NOMO-1 (cell line): ENCODE results near the gene COL21A1.

Source experiments
- DNase-seq, 2 experiments: peaks; one replicate each; lab custom pipeline; 2025; ENCODE audit not compliant: unreplicated experiment in 2 of 2; lab: John Stamatoyannopoulos, UW

The COL21A1 gene

DNA sequence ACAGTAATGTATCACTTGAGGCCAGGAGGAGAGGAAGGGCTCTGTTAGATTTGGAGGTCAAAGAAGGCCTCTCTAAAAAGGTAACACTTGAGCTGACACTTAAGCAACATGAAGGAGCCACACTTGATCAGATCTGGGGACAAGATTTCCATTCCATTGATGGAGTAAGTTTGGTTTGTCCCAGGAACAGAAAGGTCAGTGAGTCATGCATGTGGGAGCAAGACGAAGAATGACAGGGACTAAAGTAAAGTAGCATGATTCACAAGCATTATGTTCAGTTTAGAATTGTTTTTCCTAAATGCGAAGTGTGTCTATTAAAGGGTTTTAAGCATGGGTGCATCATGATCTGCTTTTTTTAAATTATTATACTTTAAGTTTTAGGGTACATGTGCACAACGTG lies 47.4 kb downstream of the COL21A1 start:
- DNase-seq, result no peak

DNA sequence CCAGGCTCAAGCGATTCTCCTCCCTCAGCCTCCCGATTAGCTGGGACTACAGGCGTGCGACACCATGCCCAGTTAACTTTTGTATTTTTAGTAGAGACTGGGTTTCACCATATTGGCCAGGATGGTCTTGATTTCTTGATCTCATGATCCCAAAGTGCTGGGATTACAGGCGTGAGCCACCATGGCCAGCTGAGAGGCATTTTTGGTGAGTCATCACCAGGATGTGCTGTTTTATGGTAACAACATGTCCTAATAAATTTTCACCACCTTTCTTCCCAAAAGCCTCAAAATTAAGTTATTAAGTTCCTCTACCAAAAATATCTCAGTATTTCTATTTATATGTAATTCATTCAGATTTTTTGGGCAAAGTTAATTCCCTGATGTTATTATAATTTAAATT lies 53.5 kb downstream of the COL21A1 start:
- DNase-seq, result no peak

DNA sequence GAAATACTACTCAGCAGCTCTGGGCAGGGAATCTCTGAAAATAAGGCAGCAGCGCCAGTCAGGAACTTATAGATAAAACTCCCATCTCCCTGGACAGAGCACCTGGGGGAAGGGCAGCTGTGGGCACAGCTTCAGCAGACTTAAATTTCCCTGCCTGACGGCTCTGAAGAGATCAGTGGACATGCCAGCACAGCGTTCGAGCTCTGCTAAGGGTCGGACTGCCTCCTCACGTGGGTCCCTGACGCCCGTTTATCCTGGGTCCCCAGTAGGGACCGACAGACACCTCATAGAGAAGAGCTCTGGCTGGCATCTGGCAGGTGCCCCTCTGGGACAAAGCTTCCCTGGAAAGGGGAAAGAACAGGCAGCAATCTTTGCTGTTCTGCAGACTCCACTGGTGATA lies 59.0 kb downstream of the COL21A1 start:
- DNase-seq, result no peak

GRCh38 chr6:56187686-56188085 lies 59.7 kb downstream of the COL21A1 start:
- no peak for DNase-seq

- DNase-seq, result no peak
Measured at GRCh38 chr6:56176741-56177140, 70.6 kb downstream of the COL21A1 start.

GRCh38 chr6:56173228-56173627 lies 74.2 kb downstream of the COL21A1 start:
- no peak for DNase-seq

- DNase-seq, result no peak
Measured at GRCh38 chr6:56172144-56172543, 75.2 kb downstream of the COL21A1 start.

- DNase-seq, result no peak
Measured at GRCh38 chr6:56169366-56169765, 78.0 kb downstream of the COL21A1 start.

DNA sequence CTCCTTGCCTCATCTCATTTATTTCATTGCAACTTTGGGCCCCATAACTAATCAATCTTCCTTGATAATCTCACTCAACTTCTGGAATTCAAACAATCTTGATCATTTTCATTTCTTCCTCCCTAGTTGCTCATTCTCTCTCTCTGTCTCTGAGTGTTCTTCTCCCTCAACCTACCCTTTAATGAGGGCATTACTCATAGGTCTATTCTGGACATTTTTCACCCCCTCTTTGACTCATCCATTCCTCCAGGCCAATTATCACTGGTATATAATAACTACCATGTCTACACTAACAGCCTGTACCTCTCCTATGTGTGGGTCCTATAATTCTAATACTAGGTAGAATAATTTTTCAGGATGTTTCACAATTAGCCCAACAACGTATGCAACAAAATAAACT lies 78.8 kb downstream of the COL21A1 start:
- DNase-seq, result no peak

DNA sequence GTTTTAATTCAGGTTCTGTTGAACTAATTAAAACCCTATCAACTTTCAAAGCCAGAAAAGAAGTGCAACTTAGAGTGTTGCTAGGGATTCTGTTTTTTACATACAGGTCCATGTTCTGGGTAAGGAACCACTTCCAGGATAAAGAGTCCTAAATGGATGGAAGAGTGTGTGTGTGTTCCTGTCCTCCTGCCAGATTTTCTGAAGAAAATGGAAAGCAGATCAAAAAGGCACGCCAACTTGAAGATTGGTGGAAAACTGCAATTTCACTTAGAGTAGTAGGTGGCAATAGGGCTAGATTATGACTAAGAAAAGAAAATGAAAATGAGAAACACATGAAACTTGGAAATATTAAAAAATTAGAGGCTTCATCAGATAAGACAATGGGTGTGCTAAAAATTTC lies 85.3 kb downstream of the COL21A1 start:
- DNase-seq, result no peak

- no peak for DNase-seq
Measured at GRCh38 chr6:56160489-56160888, 86.9 kb downstream of the COL21A1 start.

DNA sequence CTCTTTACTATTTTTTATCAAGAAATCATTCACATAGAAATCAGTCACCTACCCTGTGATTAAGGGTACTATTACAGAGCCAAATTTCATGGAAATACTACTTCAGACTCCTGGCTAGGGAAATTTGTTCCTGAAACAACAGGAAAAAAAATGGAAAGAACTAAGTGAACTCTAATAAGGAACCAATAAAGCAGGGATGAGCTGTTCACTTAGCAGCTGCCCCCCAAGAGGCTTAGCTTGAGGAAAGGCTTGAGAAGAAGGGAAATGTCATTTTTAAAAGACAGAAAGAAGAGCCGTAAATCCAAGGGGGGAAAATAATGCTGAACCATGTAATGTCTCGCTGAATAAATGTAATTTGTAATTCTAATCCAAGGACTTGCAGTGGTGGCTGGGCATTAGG lies 88.8 kb downstream of the COL21A1 start:
- no peak for DNase-seq

DNA sequence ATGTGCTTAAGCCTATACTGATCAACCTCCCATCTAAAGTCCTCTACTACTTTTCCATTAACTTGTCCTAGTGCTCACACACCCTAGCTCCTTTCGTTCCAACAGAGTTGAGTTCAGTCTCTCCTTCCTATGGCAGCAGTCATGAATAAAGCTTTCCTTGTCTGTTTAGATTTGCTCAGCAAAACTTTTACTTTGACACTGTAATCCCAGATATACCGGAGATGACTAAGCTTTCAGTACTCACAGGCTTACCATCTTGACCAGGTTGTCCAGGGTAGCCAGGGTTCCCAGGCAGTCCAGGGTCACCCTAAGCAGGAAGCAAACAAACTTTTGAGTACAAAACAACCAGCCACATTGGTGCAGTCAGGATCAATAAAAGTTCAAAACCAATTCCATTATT lies 90.7 kb downstream of the COL21A1 start:
- no peak for DNase-seq

DNA sequence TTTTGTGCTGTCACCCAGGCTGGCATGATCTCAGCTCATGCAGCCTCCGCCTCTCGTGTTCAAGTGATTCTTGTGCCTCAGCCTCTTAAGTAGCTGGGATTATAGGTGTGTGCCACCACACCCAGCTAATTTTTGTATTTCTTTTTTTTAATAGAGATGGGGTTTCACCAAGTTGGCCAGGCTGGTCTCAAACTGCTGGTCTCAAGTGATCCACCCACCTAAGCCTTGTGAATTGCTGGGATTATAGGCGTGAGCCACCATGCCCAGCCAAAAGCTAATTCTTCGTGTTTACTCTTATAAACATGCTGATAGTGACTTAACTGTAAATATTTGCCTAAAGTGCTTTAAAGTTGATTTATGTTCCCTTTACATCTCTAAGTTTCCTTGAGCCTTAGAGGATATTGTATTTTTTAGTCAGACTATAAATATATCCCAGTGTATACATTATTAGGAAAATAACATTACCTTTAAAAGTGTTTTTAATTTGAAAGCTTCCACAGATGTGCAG lies 91.7 kb downstream of the COL21A1 start:
- no peak for DNase-seq

- no peak for DNase-seq
Measured at GRCh38 chr6:56154076-56154475, 93.3 kb downstream of the COL21A1 start.

DNA sequence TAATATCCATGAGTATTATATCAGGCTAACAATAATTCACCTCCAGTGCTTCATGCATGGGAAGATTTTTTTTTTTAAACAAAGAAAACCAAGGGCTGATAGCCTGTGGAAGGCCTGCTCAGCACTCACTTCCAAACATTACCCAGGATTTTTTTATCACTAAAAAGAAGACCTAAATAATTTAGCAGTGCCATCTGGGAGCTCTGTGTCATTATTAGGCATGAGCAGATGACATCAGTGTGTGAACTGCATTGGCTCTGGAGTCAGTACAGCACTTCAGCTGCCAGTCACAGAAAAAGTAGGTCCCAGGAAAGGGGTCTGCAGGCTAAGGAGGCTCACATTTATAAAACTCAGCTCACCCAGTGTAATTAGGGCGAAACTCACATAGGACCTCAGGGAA lies 94.8 kb downstream of the COL21A1 start:
- no peak for DNase-seq

- no peak for DNase-seq
Measured at GRCh38 chr6:56151609-56152224, 95.7 kb downstream of the COL21A1 start.

- DNase-seq, result no peak
Measured at GRCh38 chr6:56148488-56149186, 98.7 kb downstream of the COL21A1 start.

DNA sequence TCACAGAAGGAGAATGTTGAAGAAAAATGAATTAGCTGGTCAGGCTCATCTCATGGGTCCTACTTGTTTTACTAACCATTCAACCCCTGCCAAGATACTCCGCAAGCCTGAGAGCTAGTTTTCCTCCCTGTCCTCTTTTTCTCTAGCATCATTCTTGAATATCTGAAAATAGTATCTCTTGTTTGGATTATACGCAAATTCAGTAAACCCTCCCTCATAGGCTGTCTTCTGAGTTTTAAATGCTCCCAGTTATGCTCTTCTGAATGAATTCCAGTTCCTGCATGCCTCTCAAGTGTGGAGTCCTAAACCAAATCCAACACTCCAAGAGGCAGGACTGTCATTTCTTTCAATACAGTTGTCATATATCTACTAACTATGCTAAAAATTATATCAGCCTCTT lies 99.6 kb downstream of the COL21A1 start:
- DNase-seq, result no peak

GRCh38 chr6:56146086-56146485 lies 101.3 kb downstream of the COL21A1 start:
- no peak for DNase-seq

DNA sequence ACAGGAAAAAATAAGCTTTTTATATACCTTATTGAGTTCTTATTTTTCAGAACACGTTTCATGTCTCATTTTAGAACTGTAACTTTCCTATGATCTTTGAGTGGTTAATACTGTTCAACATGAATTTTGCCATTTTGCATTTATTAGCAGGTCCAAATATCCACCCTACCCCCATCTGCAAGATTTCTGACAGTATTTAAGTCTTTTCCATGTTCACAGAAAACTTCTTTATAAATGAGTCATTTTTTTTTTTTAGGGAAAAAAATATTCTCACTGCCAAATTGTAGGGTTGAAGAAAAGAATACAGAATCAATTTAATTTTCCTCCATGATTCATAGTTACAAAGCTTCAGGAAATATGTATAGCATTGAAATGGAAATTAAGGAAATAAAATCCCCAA lies 101.8 kb downstream of the COL21A1 start:
- DNase-seq, result no peak

DNA sequence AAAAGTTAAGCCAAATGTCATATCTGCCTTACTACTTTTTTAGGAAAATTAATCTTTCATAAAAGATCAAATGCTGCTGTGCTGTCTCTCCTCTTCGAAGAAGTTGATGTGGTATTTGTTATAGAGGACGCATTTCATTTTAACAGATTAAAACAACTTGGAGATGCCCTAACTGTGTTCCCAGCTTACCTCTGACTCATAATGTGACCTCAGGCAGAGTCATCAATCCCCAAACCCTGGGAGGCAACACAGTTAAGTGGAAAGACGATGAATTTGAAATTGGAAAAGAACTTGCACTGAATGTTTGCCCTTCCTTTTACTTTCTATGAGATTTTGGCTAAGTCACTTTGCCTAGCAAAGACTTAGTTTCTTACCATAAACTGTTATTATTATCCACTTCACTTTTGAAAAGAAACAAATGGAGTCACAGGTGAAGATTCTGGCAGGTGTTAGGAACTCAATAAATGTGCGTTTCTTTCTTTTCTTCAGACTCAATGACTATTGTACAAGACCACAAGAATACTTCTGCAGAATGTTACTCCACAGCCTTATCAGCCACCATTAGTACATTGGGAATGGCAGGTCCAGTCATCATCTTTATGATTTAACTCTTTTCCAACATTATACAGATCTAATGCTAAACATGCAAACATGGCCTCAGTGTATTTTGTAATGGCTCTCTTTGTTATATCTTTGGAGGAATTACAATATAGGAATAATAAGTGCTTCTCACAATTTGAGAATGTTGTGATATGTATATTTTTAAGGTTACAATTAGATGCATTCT lies 102.6 kb downstream of the COL21A1 start:
- DNase-seq, result no peak
